Left ventricle myocardium inferior (tissue), 1 donor: Measurements from ENCODE around the gene SAMD4A. TPM values are rescaled to one million over a fixed set of nuclear protein-coding genes. Genes with fewer than 3 reads are reported as not detected.

Source experiments
- DNase-seq: peaks from one replicate; pipeline ENCODE4 v3.0.0-alpha.2; 2020
- H3K27ac ChIP-seq: fragments of 200-600 bp; replicated peaks from 2 replicates; pipeline ENCODE4 v1.8.0; 2021
- H3K27me3 ChIP-seq: fragments of 200-600 bp; 2 replicates; pipeline ENCODE4 v1.8.0; 2021; ENCODE audit warnings: low read depth
- H3K36me3 ChIP-seq: fragments of 200-600 bp; 2 replicates; pipeline ENCODE4 v1.8.0; 2021
- H3K4me1 ChIP-seq: fragments of 200-600 bp; 2 replicates; pipeline ENCODE4 v1.8.0; 2021
- H3K4me3 ChIP-seq: fragments of 200-600 bp; 2 replicates; pipeline ENCODE4 v1.8.0; 2021; ENCODE audit warnings: mild to moderate bottlenecking, moderate library complexity
- H3K9me3 ChIP-seq: fragments of 200-600 bp; replicated peaks from 2 replicates; pipeline ENCODE4 v1.8.0; 2021
- intact Hi-C: fragments of 100-400 bp; cut with micrococcal nuclease; formaldehyde crosslinking; loops from one replicate; pipeline ENCODE4 v1.11.0; 2022
- total RNA-seq: library from RNA; stranded (reverse); fragmentation: NEBNext Ultra II Directional; extraction: Animal tissue kit (Norgen Biotek cat#: 25700); gene quantifications from one replicate; pipeline ENCODE4 v1.2.1, GENCODE V29; 2021
- TF ChIP-seq, protein P1 (sequence below): fragments of 200-600 bp; IDR thresholded peaks from 2 replicates; pipeline ENCODE4 v1.8.0; 2021; ENCODE audit warnings: antibody characterized with exemption, mild to moderate bottlenecking, borderline replicate concordance
- donor health status: DM: no; HTN: yes; CAD: no; lungs with severe emphysema.

SAMD4A gene
- total RNA-seq, 1 donor from 2014 or later, result 173 TPM

DNA sequence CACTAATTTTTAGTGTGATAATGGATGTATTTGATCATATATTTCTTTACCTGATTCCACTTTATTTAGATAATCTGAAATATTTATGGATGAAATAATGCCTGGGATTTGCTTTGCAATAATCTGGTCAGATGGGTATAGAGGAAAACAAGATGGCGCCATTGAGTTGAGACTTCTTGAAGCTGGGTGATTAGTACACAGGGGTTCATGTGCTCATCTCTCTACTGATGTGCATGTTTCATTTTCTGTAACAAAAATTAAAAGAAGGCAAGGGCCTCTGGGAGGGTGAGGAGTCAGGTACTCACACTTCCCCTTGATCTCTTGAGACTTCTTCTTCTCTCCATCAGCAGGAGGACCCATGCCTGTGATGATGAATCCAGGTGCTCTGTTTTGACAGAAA lies 273.9 kb downstream of the SAMD4A start:
- Histone ChIP-seq H3K9me3 (no peaks in the 10 kb centered on the region), H3K4me1 (no peaks in the 10 kb centered on the region), H3K27me3 (no peaks in the 10 kb centered on the region), H3K36me3 (no peaks in the 10 kb centered on the region), H3K4me3 (no peak overlapping the region), H3K27ac (no peak overlapping the region)
- TF ChIP-seq, protein P1, sequence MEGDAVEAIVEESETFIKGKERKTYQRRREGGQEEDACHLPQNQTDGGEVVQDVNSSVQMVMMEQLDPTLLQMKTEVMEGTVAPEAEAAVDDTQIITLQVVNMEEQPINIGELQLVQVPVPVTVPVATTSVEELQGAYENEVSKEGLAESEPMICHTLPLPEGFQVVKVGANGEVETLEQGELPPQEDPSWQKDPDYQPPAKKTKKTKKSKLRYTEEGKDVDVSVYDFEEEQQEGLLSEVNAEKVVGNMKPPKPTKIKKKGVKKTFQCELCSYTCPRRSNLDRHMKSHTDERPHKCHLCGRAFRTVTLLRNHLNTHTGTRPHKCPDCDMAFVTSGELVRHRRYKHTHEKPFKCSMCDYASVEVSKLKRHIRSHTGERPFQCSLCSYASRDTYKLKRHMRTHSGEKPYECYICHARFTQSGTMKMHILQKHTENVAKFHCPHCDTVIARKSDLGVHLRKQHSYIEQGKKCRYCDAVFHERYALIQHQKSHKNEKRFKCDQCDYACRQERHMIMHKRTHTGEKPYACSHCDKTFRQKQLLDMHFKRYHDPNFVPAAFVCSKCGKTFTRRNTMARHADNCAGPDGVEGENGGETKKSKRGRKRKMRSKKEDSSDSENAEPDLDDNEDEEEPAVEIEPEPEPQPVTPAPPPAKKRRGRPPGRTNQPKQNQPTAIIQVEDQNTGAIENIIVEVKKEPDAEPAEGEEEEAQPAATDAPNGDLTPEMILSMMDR, result no peak
- DNase-seq, result no peak
- intact Hi-C loops, result no loop called here

Other genes with a start within 250 kb of the SAMD4A start
- gene CDKN3, start 170.1 kb upstream of the SAMD4A start, total RNA-seq, result 4.3 TPM
- 89.0 TPM for gene CNIH1, start 125.8 kb upstream of the SAMD4A start, total RNA-seq
- 23.4 TPM for gene GMFB, start 78.1 kb upstream of the SAMD4A start, total RNA-seq
- 21.3 TPM for gene CGRRF1, start 57.2 kb upstream of the SAMD4A start, total RNA-seq